Activated CD4-positive, alpha-beta T cell treated with anti-CD3 and anti-CD28 coated beads, Interleukin-2, amount 50 U/mL, for 4 hours (primary cell): ENCODE measurements around the gene DUSP16.
A peak's percentile ranks its signal among the peaks of the same experiment; 100 is the strongest.
"Not testable (repeated sequence)": the region's sequence is repeated elsewhere in the genome, so short reads cannot be mapped to it uniquely, and the experiment has no call there.

Experiments used
- DNase-seq, 2 experiments: peaks; one replicate each; pipeline ENCODE4 v3.0.0-alpha.2; 2020

The DUSP16 gene

DNA sequence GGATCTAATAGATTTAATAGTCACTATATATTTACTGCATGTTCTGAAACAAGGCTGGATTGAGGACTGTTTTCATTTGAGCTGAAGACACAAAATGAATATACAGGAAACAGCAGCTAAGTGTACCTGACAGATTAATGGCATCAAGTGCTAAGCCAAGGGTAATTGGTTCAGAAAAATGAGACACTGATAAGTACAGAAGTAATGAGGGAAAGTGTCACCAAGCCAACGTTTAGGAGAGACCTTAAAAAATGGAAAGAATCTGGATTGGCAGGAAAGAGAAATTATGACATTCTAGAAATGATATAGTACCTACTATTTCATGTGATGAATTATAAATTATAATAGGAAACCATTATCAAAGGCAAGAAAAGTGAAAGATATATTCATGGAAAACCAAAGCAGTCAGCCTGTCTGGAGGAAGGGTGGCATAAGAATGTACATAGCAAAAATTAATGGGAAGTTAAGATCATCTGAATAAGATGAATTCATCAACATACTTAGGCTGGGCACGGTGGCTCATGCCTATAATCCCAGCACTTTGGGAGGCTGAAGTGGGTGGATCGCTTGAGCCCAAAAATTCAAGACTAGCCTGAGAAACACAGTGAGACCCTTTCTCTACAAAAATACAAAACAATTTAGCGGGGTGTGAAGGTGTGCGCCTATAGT, 21.0 kb upstream of the DUSP16 start:
- no peak for DNase-seq

DNA sequence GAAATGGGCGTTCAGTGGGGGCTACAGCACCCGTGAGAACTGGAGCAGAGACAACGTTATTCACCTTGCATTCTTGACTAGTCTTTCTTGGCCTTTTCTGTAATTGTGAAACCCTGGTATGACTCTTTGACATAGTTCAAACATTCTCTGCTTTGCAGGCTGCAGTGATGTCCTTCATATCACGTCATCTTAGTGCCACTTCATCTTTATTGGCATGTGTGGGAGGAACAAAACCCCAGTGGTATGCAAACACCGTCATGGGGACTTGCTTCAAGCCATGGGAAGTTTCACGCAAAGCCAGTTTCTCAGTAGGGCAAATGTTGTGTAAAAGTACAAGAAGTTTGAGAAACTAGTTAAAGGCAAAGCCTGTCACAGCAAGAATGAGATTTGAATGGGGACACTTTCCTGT, 20.2 kb upstream of the DUSP16 start:
- DNase-seq: peak; percentile 6 to 8

DNA sequence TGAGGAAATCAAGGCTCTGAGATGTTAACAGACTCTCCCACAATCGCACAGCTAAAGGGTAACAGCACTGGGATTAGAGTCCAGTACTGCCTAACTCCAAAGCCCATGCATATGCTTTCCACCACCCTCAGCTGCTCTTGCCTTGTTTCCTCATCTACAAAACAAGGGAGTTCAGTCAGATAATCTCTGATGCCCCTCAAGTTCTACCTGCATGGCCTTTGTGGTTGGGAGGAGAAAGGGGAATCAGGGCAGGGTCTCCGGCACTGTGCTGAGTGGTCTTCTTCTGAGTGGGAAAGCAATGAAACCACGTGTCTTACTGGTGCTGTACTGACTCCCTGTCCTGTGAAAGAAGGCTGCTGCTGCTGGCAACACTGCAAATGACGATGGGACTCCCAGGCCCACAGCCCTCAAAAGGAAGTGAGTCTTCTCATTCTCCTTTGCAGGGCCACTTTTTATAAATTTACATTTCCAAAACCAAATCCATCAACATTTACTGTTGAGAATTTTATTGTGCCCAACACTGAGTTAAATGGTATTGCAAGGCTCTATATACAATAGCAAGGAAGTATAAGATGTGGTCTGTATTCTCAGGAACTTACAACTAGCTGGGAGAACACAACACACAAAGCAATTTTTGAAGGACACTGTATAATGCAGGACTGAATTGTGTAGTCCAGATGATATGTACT, 19.7 kb upstream of the DUSP16 start:
- no peak for DNase-seq

DNA sequence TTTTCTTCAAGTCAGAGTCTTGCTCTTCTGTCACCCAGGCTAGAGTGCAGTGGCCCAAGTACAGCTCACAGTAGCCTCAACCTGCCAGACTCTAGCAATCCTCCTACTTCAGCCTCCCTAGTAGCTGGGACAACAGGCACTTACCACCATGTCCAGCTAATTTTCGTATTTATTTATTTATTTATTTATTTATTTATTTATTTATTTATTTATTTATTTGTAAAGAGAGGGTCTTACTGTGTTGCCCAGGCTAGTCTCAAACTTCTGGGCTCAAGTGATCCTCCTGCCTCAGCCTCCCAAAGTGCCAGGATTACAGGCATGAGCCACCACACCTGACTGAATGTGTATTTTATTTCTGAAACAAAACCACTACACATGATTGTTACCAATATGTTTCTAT, 18.1 kb upstream of the DUSP16 start:
- not testable (repeated sequence) for DNase-seq

DNA sequence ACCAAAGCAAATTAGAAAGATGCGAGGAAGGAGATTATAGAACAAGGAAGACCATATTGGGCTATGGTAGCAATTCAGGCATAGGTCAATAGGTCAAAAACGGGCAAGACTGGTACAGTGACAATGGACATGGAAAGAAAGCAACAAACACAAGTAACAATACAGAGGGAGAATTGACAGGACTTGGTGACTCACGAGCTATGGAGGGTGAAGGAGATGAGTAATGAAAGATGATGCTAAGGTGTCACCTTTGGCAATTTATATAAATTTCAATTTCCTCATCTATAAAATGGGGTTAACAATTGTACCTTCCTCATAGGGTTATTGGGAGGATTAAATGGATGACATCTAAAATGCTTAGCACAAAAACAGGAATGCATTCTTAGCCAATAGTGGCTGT, 15.1 kb upstream of the DUSP16 start:
- DNase-seq: no peak

DNA sequence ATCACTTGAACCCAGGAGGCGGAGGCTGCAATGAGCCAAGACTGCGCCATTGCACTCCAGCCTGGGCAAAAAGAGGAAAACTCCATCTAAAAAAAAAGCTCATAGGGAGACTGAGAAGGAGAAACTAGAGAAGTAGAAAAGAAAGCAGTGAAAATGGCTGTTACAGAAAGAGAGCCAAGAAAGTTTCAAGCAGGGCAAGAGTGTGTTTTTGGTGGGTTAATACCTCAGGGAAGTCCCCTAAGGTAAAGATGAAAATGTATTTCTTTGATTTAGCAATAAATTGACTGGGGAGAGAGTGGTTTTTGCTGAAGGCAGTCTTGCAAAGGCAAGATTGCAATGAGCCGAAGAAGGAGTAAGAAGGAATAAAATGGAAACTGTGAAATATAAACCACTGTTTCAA, 10.0 kb upstream of the DUSP16 start:
- no peak for DNase-seq

DNA sequence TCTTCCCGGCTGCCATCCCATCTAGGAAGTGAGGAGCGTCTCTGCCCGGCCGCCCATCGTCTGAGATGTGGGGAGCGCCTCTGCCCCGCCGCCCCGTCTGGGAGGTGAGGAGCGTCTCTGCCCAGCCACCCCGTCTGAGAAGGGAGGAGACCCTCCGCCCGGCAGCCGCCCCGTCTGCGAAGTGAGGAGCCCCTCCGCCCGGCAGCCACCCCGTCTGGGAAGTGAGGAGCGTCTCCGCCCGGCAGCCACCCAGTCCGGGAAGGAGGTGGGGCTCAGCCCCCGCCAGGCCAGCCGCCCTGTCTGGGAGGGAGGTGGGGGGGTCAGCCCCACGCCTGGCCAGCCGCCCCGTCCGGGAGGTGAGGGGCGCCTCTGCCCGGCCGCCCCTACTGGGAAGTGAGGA, 3.3 kb upstream of the DUSP16 start:
- DNase-seq: not testable (repeated sequence)

DNA sequence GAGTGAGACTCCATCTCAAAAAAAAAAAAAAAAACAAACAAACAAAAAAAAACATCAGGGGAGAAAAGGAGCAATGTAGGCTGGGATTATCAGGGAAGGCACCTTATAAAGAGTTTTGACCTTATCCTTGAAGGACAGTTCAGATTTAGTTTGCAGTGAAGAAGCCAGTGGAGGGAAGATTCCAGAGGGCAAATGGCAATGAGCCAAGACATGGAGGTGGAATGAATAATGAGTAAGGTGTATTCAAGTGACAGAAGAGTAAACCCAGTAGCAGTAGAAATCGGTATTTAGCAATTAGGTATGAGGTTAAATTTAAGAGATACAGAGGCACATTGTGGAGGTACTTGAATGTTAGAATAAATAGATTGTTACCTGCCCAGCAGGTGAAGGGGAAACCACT, 2.2 kb upstream of the DUSP16 start:
- no peak for DNase-seq

DNA sequence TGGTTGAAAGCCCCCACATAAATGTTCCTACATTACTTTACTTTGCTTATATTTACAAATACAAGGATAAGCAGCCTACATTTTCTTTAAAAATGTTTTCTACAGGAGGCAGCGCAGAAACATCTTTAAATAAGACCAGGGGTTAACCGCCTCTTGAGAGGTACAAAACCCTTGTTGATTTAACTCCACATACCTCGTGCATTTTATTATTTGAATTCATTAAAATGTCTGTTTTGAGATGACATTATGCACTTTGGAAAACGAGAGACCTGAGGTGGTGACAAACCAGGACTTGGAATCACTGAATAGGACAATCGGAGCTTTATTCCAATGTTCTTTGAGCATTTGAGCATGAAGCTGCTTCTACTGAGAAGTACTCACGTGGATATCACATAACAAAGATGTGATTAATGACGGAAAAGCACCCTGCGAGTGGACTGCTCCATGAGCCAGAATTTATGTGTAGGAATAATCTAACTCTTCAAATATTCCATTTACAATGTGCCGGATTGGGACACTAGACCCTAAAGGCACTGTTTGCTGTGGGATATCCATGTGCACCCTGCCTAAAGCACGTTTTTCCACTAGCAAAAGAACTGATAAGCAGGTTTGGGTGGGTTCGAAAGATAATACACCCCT, 746 bp upstream of the DUSP16 start:
- no peak for DNase-seq

DNA sequence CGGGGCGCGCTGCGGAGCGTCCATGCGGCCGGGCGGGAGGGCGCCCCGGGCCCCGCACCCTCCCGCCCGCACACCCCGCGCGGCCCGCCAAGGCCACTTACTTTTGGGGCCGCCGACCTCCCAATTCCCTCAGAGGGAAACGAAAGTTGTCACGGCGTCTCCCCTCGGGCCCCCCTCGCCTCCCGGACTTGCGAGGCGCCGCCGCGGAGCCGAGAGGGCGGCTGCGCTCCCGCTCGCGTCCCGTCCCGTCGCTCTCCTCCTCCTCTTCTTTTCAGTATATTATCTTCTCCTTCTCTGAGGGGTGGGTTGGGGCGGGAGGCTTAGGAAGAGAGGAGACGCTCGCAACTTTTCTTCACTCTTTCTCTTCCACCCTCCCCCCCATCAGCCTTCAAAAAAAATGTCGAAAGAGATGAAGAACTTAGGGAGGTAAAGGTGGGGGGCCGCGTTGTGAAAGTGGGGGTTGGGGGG, 613 bp downstream of the DUSP16 start:
- peak; percentile 18 to 20 for DNase-seq

DNA sequence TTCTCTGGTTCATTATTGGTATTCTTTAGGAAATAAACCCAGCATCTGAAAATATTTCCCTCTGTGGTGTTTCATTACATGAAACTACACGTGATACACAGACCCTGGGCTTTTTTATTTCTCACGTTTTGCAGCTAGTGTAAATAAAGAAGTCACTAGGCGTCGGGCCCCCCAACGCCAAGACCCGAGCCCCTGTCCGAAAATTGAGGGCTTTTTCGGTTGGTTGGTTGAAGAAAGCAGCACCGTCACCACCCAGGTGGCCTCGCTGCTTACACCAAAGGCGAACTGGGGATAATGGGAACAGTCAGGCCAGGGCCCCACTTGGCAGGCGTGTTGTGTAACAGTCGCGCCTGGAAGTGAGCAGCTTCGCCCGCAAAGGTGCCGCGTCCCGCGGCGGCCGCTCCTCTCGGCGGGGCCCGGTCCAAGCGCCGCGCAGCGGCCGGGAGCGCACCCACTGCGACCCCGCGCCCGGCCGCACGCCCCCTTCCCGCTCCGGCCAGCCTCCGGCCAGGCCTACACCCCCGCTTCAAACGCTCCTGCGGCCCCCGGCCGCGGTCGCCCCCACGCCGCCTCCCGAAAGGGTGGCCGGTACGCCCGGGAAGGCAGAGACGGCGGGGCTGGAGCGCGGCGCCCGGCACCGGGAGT, 1.2 kb downstream of the DUSP16 start:
- DNase-seq: peak; percentile 19 to 30

DNA sequence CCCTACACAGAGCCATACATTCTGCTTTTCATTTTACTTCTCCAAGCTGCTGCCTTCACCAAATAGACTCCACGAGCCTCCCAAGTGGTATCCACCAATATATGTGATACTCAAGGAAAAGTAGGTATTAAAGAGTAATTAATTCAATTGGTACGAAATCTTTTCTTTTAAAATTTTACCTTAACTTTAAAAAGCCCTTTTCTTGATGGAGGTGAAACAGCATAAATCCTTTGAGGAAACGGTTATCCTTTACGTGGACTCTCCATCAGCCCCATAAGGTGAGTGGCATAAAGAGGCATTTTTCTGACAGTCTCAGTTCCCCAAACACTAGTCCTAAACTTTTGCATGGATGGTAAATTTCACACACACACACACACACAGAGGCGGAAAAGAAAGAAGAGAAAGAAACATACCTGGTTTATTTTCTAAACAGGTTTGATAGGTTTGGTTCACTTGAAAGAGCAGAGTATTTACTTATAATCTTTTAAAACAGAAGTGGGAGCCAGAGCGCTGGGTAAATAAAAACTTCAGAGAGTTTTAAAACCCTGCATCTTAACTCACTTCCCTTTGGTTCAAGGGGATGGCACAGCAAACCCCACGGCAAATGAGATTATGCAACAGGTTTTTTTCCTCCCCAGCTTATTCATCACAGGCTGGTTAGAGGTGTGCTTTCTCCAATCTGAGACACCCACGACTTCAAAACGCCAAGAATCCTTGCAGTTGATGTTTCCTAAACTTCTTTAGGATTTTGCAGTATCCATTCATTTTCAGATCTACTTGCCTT, 1.9 kb downstream of the DUSP16 start:
- DNase-seq: peak; percentile 46 to 52

DNA sequence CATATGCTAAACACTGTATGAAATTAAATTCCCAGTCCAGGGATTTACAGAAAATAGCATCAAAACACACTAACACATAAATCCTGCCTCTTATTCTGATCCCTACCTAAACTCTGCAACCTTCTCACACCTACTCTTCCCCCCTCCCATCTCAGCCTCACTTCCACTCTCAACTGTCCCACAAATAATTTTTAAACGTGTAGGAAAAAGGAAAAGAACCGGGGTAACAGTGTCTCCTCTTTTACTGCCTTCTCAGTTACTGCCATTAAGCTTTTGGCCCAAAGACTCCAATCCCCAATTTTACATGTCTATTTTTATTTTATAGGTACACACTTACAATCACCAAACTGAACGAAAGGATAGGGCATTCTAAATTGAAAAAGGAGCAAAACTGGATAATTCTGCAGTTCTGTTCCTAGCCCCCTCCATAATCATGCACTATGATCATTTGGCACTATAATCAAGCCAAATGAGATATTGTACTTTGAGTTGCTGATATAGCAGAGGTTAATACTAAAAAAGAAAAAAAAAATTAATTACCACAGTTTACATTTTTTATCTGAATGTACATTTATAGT, 2.9 kb downstream of the DUSP16 start:
- DNase-seq: no peak

DNA sequence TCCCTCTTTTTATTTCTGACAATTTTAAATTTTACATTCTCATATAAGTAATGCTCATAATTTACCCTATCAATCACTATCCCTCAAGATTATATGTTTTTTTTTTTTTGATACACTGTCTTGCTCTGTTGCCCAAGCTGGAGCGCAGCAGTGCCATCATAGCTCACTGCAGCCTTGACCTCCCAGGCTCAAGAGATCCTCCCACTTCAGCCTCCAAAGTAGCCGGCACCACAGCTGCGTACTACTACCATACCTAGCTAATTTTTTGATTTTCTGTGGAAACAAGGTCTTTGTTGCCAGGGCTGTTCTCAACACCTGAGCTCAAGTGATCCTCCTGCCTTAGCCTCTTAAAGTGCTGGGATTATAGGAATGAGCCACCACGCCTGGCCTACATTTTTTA, 4.4 kb downstream of the DUSP16 start:
- no peak for DNase-seq

DNA sequence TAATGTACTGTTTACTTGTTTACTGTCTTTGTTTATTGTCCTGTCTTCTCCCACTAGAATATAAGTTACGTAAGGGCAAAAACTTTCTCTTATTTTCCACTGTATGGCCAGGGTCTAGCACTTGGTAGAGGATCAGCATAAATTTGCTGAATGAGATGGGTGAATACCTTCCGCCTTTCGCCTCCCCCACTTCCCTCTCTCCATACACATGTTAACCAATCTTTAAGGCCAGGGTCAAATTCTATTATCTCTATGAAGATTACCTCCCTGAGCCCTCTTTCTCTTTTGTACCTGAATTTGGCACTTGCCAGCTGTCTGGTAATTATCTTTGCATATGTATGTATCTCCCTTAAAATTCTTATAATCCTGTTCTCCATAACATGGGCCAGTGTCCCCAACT, 4.9 kb downstream of the DUSP16 start:
- DNase-seq: no peak

DNA sequence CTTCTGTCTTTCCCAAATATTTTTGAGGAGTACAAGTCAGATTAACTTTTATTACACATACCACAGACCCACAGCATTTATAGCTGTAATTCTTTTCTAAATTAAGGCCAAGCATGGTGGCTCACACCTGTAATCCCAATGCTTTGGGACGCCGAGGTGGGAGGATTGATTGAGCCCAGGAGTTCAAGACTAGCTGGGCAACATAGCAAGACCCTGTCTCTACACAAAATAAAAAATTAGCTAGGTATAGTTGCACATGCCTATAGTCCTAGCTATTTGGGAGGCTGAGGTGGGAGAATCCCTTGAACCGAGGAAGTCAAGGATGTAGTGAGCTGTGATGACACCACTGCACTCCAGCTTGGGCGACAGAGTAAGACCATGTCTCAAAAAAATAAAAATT, 7.0 kb downstream of the DUSP16 start:
- DNase-seq: no peak

DNA sequence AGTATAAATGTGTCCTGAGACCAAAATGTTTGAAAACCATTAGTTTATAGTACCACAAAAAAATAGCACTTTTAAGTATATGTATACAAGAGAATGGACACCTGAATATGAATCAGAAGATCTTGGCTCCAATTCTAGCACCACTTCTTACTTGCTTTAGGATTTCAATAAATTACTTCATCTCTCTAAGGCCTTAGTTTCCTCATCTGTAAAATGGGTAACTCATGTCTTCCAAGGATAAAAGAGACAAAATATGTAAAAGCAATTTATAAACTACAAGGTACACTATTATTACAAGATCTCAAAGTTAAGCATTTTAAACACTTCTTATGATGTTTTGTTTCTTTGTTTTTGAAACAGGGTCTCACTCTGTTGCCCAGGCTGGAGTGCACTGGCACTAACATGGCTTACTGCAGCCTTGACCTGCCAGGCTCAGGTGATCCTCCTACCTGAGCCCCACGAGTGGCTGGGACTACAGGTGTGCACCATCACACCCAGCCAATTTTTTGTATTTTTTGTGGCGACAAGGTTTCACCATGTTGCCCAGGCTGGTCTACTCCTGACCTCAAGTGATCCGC, 9.4 kb downstream of the DUSP16 start:
- DNase-seq: no peak

DNA sequence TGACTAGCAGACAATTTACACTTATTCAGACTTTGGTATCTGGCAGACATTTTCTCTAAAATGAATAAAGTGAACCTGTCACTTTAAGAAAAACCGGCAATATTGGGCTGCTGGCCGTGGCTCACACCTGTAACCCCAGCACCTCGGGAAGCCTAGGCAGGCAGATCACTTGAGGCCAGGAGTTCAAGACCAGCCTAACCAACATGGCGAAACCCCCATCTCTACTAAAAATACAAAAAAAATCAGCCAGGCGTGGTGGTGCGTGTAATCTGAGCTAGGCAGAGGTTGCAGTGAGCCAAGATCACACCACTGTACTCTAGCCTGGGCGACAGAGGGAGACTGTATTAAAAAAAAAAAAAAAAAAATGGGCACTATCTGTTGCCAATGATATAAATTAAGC, 11.5 kb downstream of the DUSP16 start:
- DNase-seq: no peak

DNA sequence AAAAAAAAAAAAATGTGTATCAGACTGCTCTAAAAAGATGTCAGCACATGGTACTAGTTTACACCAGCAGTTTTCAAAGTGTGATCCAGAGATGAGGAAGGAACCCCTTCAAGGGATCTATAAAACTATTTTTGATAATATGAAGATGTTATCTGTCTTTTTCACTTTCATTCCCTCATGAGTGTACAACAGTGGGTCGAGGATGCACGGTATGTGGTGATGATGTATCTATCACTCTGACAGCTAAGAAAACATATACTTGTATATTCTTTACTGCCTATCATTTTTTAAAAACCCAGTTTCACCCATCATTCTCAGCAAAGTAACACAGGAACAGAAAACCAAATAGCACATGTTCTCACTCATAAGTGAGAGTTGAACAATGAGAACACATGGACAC, 12.4 kb downstream of the DUSP16 start:
- DNase-seq: no peak

DNA sequence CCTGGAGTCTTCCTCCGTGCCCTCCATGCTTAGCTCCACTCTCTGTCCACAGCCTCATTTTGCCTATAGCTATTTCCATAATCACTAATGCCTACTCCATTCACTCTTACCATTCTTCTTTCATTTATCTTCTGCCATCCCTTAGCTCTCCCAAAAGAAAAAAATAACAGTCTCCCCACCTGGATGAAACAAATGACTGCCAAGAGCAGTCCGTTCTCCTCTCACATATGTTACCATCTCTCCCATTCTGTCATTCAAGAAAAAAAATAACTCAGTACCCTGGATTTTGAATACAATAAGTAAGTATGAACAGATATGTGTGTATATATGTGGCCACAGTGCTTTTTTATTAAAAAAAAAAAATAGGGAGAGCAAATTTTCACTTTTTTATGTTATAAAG, 13.2 kb downstream of the DUSP16 start:
- DNase-seq: no peak

DNA sequence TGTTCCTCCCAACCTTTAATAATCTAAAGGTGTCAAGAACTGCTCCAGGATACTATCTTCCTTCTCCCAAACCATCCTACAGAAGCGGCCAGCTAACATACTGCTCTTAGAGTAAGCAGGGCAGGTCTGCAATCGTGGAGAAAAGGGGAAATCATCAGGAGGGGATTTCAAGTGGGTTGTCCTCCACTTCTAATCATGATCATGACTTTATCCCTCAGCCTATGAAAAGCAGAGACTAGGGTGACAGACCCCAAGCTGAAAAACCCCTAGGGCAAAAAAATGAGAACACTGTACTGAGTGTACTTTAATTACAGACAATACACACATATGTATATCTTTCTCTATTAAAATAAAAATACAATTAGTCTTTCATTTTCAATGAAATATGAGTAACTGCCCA, 13.9 kb downstream of the DUSP16 start:
- DNase-seq: no peak

DNA sequence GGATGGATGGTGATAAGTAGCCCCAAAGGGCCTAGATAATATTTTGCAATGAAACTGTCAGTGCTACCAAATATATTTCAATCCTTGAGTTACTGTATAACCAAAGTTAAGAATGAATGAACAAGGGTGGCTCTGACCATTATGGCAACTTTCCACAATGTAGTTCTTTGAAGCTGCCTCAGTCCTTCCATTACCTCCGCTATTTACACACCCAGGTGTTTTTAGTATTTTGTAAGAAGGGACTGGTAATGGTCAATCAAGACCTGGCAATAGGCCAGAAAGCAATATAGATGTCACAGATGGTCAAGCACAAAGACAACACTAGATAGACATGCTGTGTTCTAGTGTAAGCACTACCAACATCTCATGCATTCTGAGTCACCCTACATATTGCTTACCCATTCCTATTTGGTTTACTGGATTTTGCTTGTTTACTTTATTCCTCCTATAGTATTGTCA, 16.3 kb downstream of the DUSP16 start:
- no peak for DNase-seq
